Lower leg skin (tissue), 3 donors: ENCODE data around the gene ARX.

Source experiments
- POLR2A ChIP-seq, 2 donors: fragments of 450-650 bp; IDR thresholded peaks; one replicate each; pipeline ENCODE4 v1.6.1; 2016 to 2017; ENCODE audit warnings: antibody characterized with exemption in 2 of 2, mild to moderate bottlenecking in 1 of 2, moderate library complexity in 1 of 2
- TF ChIP-seq, protein P1 (sequence below), 3 donors: fragments of 450-650 bp; IDR thresholded peaks; one replicate each; pipeline ENCODE4 v1.5.1; 2016; ENCODE audit warnings: antibody characterized with exemption in 3 of 3, mild to moderate bottlenecking in 3 of 3, moderate library complexity in 2 of 3

DNA sequence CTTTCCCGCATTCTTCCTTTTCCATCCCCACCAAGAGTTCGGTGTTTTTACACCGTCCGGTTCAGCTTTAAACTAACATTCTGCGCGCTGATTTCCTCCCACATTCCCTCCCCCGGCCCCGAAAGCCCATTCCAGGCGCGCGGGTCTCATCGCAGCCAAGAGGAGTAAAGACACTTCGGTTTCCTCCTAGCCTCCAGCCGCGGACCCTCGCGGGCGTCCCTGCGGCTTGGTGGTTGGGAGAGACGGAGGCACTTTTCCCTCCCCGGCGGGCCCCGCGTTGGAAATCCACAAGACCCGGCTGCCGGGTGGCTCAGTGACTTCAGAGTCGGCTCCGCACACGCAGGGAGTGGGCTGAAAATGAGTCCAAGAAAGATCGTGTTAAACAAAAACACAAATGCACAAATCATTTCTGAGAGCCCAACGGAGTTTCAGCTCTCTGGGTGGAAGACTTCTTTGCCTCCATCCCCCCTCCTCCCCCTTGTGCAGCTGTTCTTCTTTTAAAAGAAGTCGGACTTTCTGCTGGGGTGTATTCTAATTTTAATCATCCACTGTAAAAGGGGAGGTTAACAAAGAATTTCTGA lies 2.0 kb upstream of the ARX start:
- no peak for TF ChIP-seq POLR2A (IDR thresholded peaks at IDR 0.05)
- TF ChIP-seq, protein P1, sequence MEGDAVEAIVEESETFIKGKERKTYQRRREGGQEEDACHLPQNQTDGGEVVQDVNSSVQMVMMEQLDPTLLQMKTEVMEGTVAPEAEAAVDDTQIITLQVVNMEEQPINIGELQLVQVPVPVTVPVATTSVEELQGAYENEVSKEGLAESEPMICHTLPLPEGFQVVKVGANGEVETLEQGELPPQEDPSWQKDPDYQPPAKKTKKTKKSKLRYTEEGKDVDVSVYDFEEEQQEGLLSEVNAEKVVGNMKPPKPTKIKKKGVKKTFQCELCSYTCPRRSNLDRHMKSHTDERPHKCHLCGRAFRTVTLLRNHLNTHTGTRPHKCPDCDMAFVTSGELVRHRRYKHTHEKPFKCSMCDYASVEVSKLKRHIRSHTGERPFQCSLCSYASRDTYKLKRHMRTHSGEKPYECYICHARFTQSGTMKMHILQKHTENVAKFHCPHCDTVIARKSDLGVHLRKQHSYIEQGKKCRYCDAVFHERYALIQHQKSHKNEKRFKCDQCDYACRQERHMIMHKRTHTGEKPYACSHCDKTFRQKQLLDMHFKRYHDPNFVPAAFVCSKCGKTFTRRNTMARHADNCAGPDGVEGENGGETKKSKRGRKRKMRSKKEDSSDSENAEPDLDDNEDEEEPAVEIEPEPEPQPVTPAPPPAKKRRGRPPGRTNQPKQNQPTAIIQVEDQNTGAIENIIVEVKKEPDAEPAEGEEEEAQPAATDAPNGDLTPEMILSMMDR (IDR thresholded peaks at IDR 0.05) = no peak
